HCT116 (cell line): Measurements from ENCODE around the gene TH. TPM values are rescaled to one million over a fixed set of nuclear protein-coding genes. Genes with fewer than 3 reads are reported as not detected.

Source experiments
- ATAC-seq: fragments of 200-7000 bp; cut with Tn5 transposase; 2 replicates; pipeline ENCODE4 v1.9.1; 2020; ENCODE audit warnings: mild to moderate bottlenecking, moderate library complexity
- BruUV-seq: library from RNA; stranded (reverse); fragments of 400-500 nt; replicated peaks from 2 replicates; lab custom pipeline; 2021; lab: Mats Ljungman, UMichigan
- CTCF ChIA-PET: fragments of 300-600 bp; sonication (Branson Sonifier 250); formaldehyde crosslinking; loops from one replicate; lab custom pipeline; 2021; ENCODE audit warnings: antibody characterized with exemption; lab: Charles Lee
- POLR2A ChIA-PET: fragments of 300-600, 350-600 bp; sonication (Branson Sonifier 250); formaldehyde crosslinking; loops from one replicate; lab custom pipeline; 2021; ENCODE audit warnings: antibody characterized with exemption; lab: Charles Lee
- RAD21 ChIA-PET, 2 experiments: fragments of 300-600 bp; sonication (Branson Sonifier 250); formaldehyde crosslinking; loops; one replicate each; lab custom pipeline; 2023; ENCODE audit warnings: low total read pairs in 2 of 2; ENCODE audit not compliant: uncharacterized antibody in 2 of 2, unreplicated experiment in 2 of 2, low non-redundant PET in 1 of 2; lab: Charles Lee
- DNase-seq: peaks from one replicate; pipeline ENCODE4 v3.0.0-alpha.2; 2010; ENCODE audit warnings: low read depth, low spot score
- H2AFZ ChIP-seq: fragments of 200-600 bp; shearing (Covaris generic), sonication (generic); 2 replicates; pipeline ENCODE4 v1.6.1; 2017; ENCODE audit warnings: low read depth, mixed run types, mixed read lengths, antibody characterized with exemption, low read length; ENCODE audit not compliant: poor library complexity, severe bottlenecking
- H3K27ac ChIP-seq: 2 replicates; pipeline ENCODE4 v1.5.1; 2012; ENCODE audit warnings: low read depth, low read length
- H3K27me3 ChIP-seq: fragments of 200-600 bp; sonication (generic); 2 replicates; pipeline ENCODE4 v1.6.1; 2016; ENCODE audit warnings: mixed run types, low read length, mixed read lengths; ENCODE audit not compliant: insufficient read depth
- H3K36me3 ChIP-seq, 2 experiments: fragments of 200-500 bp in 1 of 2; fragments of 200-600 bp in 1 of 2; sonication (Bioruptor generic) in 1 of 2; sonication (generic) in 1 of 2; 2 replicates each; pipeline versions ENCODE4 v1.5.1 to v1.6.1; 2014 to 2016; ENCODE audit warnings: low read length in 2 of 2, inconsistent platforms in 1 of 2, mixed read lengths in 1 of 2, mixed run types in 1 of 2; ENCODE audit not compliant: insufficient read depth in 2 of 2, control insufficient read depth in 1 of 2
- H3K4me1 ChIP-seq, 2 experiments: fragments of 200-600 bp in 1 of 2; sonication (generic) in 1 of 2; 2 replicates each; pipeline versions ENCODE4 v1.5.1 to v1.6.1; 2012 to 2017; ENCODE audit warnings: low read length in 2 of 2, inconsistent platforms in 1 of 2, mild to moderate bottlenecking in 1 of 2, mixed read lengths in 1 of 2, mixed run types in 1 of 2, moderate library complexity in 1 of 2; ENCODE audit not compliant: insufficient read depth in 2 of 2, control insufficient read depth in 1 of 2
- H3K4me2 ChIP-seq: fragments of 200-600 bp; sonication (generic); 2 replicates; pipeline ENCODE4 v1.6.1; 2017; ENCODE audit warnings: mixed run types, low read length, mixed read lengths
- H3K4me3 ChIP-seq, 2 experiments: fragments of 200-600 bp in 1 of 2; sonication (generic) in 1 of 2; replicated peaks in 1 of 2; 2 replicates each; pipeline ENCODE4 v1.5.1; 2011 to 2016; ENCODE audit warnings: low read length in 2 of 2, control low read depth in 1 of 2, low read depth in 1 of 2, mild to moderate bottlenecking in 1 of 2, mixed read lengths in 1 of 2, mixed run types in 1 of 2
- H3K79me2 ChIP-seq: fragments of 200-600 bp; sonication (generic); 2 replicates; pipeline ENCODE4 v1.6.1; 2017; ENCODE audit warnings: mild to moderate bottlenecking, mixed run types, low read length, moderate library complexity, mixed read lengths; ENCODE audit not compliant: insufficient read depth
- H3K9ac ChIP-seq: fragments of 200-600 bp; sonication (generic); 2 replicates; pipeline ENCODE4 v1.6.1; 2016; ENCODE audit warnings: low read length, mixed read lengths
- H3K9me2 ChIP-seq: fragments of 200-600 bp; sonication (generic), shearing (Covaris generic); 2 replicates; pipeline ENCODE4 v1.6.1; 2017; ENCODE audit warnings: mixed run types, mild to moderate bottlenecking, moderate library complexity; ENCODE audit not compliant: insufficient read depth
- H3K9me3 ChIP-seq, 2 experiments: fragments of 200-500 bp in 1 of 2; fragments of 200-600 bp in 1 of 2; sonication (Bioruptor generic) in 1 of 2; sonication (generic) in 1 of 2; 2 replicates each; pipeline ENCODE4 v1.6.1; 2014 to 2017; ENCODE audit warnings: low read length in 2 of 2, mixed read lengths in 2 of 2, inconsistent platforms in 1 of 2, low read depth in 1 of 2, mild to moderate bottlenecking in 1 of 2, mixed run types in 1 of 2, moderate library complexity in 1 of 2; ENCODE audit not compliant: control insufficient read depth in 1 of 2, insufficient read depth in 1 of 2
- H4K20me1 ChIP-seq: fragments of 200-600 bp; sonication (generic), shearing (Covaris generic); 2 replicates; pipeline ENCODE4 v1.6.1; 2017; ENCODE audit warnings: mixed run types, mild to moderate bottlenecking, moderate library complexity; ENCODE audit not compliant: insufficient read depth
- ATF3 ChIP-seq: IDR thresholded peaks from 2 replicates; pipeline ENCODE4 v1.6.1; 2012
- CEBPB ChIP-seq: IDR thresholded peaks from 2 replicates; pipeline ENCODE4 v1.6.1; 2012; ENCODE audit warnings: low read depth
- CTCF ChIP-seq, 3 experiments: fragments of 200-600 bp in 1 of 3; sonication (generic) in 1 of 3; IDR thresholded peaks in 2 of 3; conservative IDR thresholded peaks in 1 of 3; 2 replicates each; pipeline ENCODE4 v1.5.1; 2012 to 2017; ENCODE audit warnings: low read depth in 2 of 3, low read length in 2 of 3, antibody characterized with exemption in 1 of 3, borderline replicate concordance in 1 of 3, control low read depth in 1 of 3, mild to moderate bottlenecking in 1 of 3, mixed read lengths in 1 of 3, mixed run types in 1 of 3, moderate library complexity in 1 of 3; ENCODE audit not compliant: insufficient read depth in 1 of 3
- EZH2 ChIP-seq: fragments of 200-600 bp; sonication (generic); IDR thresholded peaks from 2 replicates; pipeline ENCODE4 v1.6.1; 2017; ENCODE audit warnings: antibody characterized with exemption, mixed run types
- FOSL1 ChIP-seq: IDR thresholded peaks from 2 replicates; pipeline ENCODE4 v1.6.1; 2012; ENCODE audit warnings: low read depth
- JUND ChIP-seq: IDR thresholded peaks from 2 replicates; pipeline ENCODE4 v1.6.1; 2012
- RAD21 ChIP-seq: IDR thresholded peaks from 2 replicates; pipeline ENCODE4 v1.6.1; 2012; ENCODE audit warnings: low read depth, mild to moderate bottlenecking
- REST ChIP-seq: IDR thresholded peaks from 2 replicates; pipeline ENCODE4 v1.6.1; 2012; ENCODE audit warnings: low read depth
- SP1 ChIP-seq: IDR thresholded peaks from 2 replicates; pipeline ENCODE4 v1.6.1; 2012; ENCODE audit warnings: low read depth
- TCF7L2 ChIP-seq: IDR thresholded peaks from 2 replicates; pipeline ENCODE4 v1.7.0; 2011; ENCODE audit warnings: borderline replicate concordance, inconsistent platforms; ENCODE audit not compliant: insufficient read depth, insufficient read length; ENCODE audit errors: extremely low read depth
- YY1 ChIP-seq: IDR thresholded peaks from 2 replicates; pipeline ENCODE4 v1.6.1; 2011; ENCODE audit warnings: low read length, low read depth, moderate library complexity, mild to moderate bottlenecking; ENCODE audit not compliant: insufficient replicate concordance; ENCODE audit errors: extremely low read depth
- ZFX ChIP-seq: fragments of 450-650 bp; IDR thresholded peaks from 2 replicates; pipeline ENCODE4 v1.6.1; 2017
- ZNF274 ChIP-seq: fragments of 200-500 bp; sonication (Bioruptor generic); IDR thresholded peaks from 2 replicates; pipeline ENCODE4 v1.6.1; 2014; ENCODE audit warnings: mild to moderate bottlenecking, low read depth, low read length, inconsistent platforms
- intact Hi-C: fragments of 100-400 bp; cut with micrococcal nuclease; formaldehyde crosslinking; loops from 2 replicates; pipeline ENCODE4 v1.10.0; 2022
- total RNA-seq: library from RNA; stranded (reverse); gene quantifications from one replicate; pipeline ENCODE4 v1.2.1, GENCODE V29; 2021; ENCODE audit not compliant: unreplicated experiment

The TH gene
- total RNA-seq, 1 experiment from 2014 or later = not detected

GRCh38 chr11:2215561-2216399, 44.2 kb upstream of the TH start:
- no TSS peak for BruUV-seq
- H3K36me3 ChIP-seq = no peaks in the 10 kb centered on the region
- intact Hi-C loops = no loop called here
- 0 out of 4 replicates have a peak, but pooled peaks cover 0 to 3% of the 10 kb centered on the region in 2 experiments for H3K9me3 ChIP-seq
- DNase-seq = no peak
- CTCF ChIA-PET = no interaction called here
- no peak overlapping the region for H2AFZ ChIP-seq
- TF ChIP-seq CTCF (IDR thresholded peaks at IDR 0.05 in 2 of 3, conservative IDR thresholded peaks at IDR 0.05 in 1 of 3; ENCODE audit: borderline replicate concordance in 1 of 3, insufficient read depth in 1 of 3, low read depth in 2 of 3, low read length in 2 of 3) (0 out of 6 replicates have a peak, but pooled peaks of 1 of the 3 experiments have one; percentile 22), FOSL1 (no peak)
- TF ChIP-seq, all 23 proteins: peak for 1
- Histone ChIP-seq H3K4me3 (no peak overlapping the region), H3K27ac (no peak overlapping the region), H3K79me2 (no peaks in the 10 kb centered on the region), H3K27me3 (no peaks in the 10 kb centered on the region), H3K9me2 (no peaks in the 10 kb centered on the region), H4K20me1 (no peaks in the 10 kb centered on the region), H3K9ac (no peak overlapping the region), H3K4me2 (no peak overlapping the region), H3K4me1 (peaks cover 3 to 9% of the 10 kb centered on the region in 2 experiments)
- ChIA-PET POLR2A (no interaction called here), RAD21 (no interaction called here)
- ATAC-seq = no peak

- H4K20me1 ChIP-seq = no peaks in the 10 kb centered on the region
- DNase-seq (no peak), ATAC-seq (no peak)
- H3K9me2 ChIP-seq = no peaks in the 10 kb centered on the region
- intact Hi-C loops = no loop called here
- no peaks in the 10 kb centered on the region for H3K79me2 ChIP-seq
- H3K9me3 ChIP-seq = no peaks in the 10 kb centered on the region
- H3K4me1 ChIP-seq = peaks cover 9 to 15% of the 10 kb centered on the region in 2 experiments
- H2AFZ ChIP-seq = no peak overlapping the region
- no peak for TF ChIP-seq YY1
- no peak for TF ChIP-seq ZNF274
- no peak for TF ChIP-seq ATF3
- no peak for TF ChIP-seq CEBPB
- TF ChIP-seq JUND = no peak
- TF ChIP-seq TCF7L2 = no peak
- TF ChIP-seq SP1 = no peak
- TF ChIP-seq EZH2 = no peak
- no peak for TF ChIP-seq REST
- TF ChIP-seq ZFX = no peak
- TF ChIP-seq RAD21 = no peak
- POLR2A ChIA-PET = no interaction called here
- no peaks in the 10 kb centered on the region for H3K27me3 ChIP-seq
- H3K27ac ChIP-seq = no peak overlapping the region
- BruUV-seq = no TSS peak
- H3K9ac ChIP-seq = no peak overlapping the region
- no peak overlapping the region for H3K4me3 ChIP-seq
- CTCF ChIA-PET = no interaction called here
- H3K36me3 ChIP-seq = no peaks in the 10 kb centered on the region
- no peak overlapping the region for H3K4me2 ChIP-seq
- RAD21 ChIA-PET = no interaction called here
Observed at GRCh38 chr11:2215230-2215560, 43.6 kb upstream of the TH start.
